HG03378 (cell line): Measurements from ENCODE around the gene PROM1.

Experiments
- ATAC-seq: cut with Tn5 transposase; IDR thresholded peaks from one replicate; pipeline ENCODE4 v1.9.1; 2021; ENCODE audit warnings: mild to moderate bottlenecking, moderate library complexity; ENCODE audit not compliant: unreplicated experiment

The PROM1 gene

DNA sequence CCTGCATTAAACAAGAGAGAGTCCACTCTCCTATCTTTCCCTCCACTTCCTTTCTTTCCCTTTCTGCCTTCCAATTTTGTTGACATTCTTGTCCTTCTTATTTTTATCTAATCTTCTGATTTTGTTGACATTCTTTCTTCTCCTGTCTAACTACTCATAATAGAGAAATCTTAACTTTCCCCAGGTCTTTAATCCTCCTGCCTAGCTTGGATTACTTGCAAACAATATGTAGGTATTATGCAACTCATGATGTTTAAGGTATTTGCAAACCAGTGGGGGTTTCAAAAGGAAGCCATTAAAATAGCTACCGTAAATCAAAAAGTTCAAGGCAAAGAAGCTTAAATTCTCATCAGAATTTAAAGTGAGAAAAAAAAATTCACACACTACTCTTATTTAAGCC lies 53.9 kb downstream of the PROM1 start:
- no peak for ATAC-seq

DNA sequence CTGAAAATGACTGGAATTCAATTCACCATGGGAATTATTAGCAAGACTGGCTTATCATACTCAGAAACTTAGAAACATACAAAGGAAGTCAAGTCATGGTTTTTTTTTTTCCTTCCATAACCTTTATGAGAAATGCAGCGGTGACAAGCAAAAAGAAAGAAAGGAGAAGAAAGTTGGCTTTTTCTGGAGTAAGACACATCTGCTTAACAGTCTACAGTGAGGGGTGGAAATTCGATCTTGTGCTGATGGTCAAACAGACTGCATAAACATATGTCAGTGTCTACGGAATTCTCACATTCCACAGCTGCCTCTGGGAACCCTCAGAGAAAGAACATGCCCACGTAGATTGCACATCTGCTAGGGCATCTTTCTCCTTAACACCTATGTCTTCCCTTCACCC lies 54.6 kb downstream of the PROM1 start:
- no peak for ATAC-seq

DNA sequence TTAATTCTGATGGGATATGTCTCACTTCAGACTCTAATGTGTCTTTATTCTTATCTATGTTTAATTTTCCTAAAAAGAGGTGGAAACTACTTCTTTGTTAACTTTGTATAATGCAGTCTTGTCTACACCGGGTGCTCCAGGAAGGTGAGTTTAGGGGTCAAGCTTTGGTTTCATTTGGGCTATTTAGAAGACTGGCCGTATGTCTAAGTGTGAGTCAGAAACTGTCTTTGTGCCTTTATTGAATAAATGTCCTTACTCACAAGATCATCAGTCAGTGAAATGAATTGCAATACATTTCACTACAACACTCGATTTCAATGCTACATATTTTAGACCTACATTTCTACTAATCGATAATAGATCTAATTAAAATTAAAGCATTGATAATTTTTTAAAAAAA lies 56.2 kb downstream of the PROM1 start:
- ATAC-seq = no peak

DNA sequence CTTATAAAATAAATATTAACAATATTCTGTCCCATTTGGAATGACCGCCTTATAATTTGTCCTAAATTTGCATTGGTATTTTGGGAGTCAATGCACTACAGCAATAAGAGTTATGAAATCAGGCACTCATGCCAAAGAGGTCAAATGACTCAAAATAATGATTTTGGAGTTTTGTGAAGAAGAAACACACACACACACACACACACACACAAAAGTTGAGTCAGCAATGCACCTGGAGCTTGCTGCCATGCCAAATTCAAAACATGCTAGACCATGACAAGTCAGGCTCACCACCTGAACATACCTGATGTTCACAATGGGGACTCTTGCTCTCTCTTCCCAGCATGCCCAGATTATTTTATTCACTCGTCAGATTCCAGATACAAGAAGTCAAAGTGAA lies 56.7 kb downstream of the PROM1 start:
- ATAC-seq = no peak

DNA sequence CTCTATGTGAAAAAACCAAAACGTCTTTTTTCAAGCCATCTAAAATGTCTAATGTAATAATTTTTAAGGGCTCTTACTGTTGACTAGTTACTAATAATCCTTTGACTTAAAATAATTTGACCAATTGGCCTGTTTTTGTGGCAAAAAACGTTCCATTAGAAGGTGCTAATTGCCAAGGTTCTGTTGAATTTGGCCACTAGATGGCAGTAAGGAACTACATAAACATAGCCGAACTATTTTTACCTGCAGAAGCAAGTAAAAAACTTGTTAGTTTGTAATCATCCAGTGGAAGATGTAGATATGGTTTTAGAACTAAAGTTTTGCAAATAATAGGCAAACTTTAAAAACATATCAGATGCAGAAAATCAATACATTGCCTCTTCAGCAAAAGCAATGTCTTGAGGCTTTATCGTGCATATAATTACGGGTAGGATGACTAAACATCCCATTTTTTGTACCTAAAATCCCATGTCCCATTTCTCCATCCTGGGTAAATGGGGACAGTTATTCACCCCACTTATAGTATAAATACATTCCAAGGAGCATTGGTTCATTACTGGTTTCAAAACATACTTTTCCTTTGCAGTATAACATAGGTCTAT lies 57.6 kb downstream of the PROM1 start:
- ATAC-seq = peak; percentile 53

DNA sequence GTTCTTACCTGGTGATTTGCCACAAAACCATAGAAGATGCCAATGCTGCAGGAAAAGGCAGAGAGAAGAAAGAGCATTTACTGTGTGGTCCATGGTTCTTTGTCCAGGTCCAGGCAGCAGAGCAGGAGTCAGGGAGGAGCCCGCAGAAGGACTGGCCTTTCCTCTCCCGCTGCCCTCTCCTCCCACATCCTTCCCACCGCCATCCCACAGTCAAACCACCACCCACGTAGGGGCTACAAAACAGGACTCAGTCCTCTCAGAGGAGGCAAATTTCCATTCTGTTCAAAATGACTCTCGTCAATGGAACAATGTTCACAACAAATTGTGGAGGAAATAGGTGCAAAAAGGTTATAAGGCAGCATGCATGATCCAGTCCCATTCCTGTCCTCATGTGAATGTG lies 58.6 kb downstream of the PROM1 start:
- ATAC-seq = no peak

DNA sequence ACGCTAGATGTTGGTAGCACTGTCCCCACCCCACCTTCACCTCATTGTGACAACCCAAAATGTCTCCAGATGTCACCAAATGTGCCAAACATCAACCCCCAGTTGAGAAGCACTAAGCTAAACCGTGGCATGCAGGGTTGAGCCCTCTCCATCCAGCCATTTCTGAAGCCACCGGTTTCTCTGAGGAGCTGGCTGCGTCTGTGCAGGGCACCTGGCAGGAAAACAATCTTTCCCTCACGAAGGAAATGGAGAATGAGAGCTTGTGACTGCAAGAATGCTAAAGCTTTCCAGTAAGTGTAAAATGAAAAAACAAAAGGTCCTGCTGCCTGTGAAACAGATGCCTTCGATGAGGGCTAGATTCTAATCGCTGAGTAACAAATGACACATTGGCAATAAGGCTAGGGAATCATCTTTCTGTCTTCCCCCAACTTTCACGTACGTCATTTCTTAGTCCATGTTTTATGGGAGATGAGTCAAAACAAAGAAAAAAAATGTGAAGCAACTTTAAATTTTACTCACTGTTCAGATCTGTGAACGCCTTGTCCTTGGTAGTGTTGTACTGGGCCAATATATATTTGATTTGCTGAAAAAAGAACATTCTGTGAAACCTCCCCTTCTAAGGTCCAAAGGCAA lies 59.9 kb downstream of the PROM1 start:
- ATAC-seq = no peak

DNA sequence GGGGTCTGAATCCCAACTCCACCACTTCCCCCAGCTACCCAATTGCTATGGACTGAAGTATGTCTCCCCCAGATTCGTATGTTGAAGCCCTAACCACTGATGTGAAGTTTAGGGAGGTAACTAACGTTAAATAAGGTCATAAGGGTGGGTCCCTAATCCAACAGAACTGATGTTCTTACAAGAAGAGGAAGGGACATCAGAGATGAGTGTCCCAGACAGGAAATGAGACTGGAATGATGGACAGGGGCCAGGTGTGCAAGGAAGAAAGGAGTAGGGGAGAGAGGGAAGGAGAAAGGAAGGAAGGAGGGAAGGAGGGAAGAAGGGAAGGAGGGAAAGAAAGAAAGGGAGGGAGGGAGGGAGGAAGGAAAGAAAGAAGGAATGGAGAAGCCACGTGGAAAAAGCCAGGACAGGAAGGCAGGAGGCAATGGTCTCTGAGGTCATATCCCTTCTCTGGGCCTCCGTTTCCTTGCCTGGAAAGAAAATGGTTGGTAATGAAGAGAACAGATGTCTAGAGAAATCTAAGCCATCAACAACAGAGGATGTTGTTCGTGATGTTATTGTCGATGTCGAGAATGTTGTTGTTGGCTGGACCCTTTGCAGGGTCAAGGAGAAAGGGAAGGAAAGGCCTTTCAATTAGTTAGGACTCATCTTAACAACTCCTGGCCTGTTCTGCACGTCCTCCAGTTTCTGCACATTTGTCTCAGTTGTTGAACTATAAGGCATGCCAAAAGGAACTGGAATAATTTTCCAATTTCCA lies 61.8 kb downstream of the PROM1 start:
- ATAC-seq = no peak

DNA sequence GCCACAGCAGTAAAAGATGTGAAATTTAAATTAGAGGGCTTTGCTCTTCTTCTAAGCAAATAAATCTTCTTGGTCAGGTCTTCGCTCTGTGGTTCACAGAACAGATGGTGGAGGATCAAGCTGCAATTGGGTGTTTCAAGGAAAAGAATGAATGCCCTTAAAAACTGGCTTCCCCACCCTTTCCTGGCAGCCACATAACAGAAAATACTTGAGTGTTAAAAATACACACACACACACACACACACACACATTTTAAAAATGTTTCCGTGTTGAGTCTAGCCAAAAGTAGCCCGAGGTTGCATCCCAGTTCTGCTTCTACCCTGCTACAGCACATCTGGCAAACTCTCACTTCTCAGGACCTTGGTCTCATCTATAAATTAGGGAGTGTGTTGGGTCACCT lies 64.2 kb downstream of the PROM1 start:
- ATAC-seq = no peak

DNA sequence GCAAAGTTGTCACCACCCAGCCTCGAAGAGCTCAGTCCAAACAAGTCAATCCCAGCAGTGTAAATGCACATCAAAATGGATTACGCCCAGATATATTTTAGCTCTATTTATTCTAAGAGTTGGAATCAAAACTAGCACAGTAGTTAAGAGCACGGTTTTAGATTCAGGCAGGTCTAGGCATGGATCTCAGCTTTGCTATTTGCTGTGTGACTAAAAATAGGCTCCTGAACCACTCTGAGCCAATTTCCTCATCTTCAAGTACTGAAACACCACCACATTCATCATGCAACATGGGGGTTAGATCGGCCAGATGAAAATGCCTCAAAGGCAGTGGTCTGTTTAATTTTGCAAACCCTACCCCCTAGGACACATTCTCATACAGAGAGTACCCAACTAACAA lies 65.0 kb downstream of the PROM1 start:
- no peak for ATAC-seq

DNA sequence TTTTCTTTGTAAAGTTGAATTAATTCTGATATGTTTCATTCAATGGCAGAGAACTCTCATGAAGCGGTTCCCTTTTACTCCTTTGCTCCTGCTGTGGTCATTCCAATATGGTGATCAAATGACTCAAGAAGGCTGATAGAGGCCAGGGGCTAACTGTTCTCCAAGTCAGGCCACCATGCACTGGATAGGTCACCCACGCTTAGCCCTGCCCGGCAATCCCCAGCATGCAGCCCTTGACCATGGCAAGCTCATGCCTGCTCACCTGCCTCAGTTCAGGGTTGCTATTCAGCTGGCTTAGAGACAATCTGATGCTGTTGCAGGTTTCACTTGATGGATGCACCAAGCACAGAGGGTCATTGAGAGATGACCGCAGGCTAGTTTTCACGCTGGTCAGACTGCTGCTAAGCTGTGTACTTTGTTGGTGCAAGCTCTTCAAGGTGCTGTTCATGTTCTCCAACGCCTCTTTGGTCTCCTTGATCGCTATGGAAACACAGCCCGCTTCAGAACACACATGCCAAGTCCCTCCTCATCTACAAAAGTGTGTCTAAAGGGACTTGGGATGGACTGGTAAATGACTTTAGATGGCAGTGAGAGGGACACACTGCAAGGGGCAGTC lies 65.7 kb downstream of the PROM1 start:
- ATAC-seq = no peak

DNA sequence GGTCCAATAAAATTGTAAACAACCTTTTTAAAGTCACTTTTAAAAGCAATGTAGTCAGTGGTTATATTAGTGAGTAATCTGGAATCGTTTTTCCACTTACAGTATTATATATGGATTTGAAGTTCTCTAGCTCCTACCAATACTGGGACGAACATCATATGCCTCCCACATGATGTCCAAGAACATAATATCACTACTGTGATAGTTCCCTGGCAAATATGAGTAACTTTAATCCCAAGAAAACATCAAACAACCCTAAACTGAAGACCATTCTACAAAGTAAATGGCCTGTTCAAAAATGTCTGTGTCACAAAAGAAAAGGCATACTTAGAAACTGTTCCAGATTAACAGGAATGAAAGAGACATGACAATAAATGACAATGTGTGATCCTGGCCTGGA lies 67.3 kb downstream of the PROM1 start:
- no peak for ATAC-seq

DNA sequence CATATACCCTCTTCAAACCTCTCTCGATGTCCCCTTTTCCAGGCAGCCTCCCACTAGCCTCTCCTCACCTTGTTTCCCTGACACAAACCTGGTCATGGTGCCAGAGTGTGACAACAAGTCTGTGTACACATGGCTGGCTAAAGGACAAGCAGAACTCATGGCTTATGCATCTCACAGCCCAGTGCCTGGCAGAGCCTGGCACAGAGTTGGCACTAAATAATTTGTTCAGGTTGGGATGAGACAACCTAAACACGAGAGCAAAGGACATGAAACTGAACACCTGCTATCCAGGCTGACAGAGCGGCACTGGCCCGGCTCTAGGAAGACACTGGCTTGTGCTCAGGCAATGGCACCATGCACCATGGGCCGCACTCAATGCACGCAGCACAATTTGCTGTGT lies 72.7 kb downstream of the PROM1 start:
- no peak for ATAC-seq

DNA sequence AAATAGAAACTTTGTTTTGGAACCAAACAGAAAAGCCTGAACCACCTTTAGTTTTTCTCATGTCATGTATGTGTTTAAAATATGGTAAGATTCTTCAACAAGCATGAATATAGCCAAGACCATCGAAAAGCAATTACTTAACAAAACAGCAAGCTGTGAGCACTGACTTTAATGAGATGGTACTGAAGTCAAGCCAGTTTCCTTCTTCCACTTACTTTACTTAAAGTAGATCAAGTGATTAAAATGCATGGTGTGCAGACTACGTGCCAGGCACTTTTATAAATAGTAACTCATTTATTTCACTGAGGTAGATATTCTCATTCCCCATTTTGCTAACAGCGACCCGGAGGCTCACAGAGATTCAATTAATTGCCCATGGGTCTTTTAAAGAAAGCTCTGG lies 74.7 kb downstream of the PROM1 start:
- no peak for ATAC-seq

DNA sequence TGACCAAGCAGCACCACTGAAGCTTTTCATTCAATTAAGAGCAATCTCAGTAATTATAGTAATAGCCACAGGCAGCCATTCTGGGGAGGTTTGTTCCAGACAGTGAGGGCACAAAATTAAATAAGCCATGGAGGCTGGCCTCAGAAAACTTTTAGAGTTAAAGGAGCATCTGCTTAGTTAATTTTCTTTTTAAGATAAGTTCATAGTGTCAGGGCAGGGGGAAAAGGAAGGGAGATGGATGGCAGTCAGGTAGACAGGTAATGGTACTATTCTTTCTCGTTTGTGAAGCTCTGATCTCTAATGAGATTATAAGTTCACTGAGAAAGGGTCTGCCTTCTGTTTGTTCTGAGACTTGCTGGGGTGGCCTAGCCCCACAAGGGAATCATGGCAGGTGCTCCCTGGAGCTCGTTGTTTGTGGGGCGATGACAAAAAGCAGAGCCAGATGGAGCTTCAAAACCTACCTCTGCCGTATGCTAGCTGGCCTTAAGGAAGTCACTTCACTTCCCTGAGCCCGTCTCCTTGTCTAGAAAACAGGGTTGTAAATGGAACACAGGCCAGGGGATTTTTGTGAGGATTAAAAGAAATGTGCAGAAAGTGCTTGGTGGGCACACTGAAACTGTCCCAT lies 76.2 kb downstream of the PROM1 start:
- no peak for ATAC-seq

DNA sequence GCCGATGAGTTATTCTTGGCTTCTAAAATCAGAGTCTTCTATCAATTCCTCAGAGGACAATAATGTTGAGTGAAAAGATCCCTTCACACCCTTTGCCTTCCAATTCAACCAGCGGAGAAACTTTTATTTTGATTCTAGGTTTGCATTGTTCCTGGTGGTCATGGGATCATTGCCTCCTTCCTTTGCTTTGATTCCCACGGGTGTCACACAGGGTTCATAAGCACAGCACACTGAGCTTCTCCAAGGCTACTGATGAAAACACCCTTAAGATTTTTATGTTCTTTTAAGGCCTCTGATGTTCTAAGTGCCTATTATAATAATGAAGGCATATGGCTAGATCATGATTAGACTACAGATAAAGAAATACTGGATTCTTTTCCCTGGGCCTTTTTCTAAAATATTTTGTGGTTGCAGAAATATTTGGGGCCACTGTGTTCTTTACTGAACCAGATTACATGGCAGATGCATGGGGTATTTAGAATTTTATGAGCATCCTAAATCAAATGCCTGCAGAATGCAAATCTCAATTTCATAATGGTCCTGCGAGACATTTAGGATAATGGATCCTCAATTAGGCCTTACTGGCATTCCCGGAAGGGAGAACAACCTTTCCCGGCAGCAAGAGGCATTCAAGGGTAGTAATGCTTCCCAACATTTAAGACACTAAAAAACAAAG lies 76.9 kb downstream of the PROM1 start:
- no peak for ATAC-seq

DNA sequence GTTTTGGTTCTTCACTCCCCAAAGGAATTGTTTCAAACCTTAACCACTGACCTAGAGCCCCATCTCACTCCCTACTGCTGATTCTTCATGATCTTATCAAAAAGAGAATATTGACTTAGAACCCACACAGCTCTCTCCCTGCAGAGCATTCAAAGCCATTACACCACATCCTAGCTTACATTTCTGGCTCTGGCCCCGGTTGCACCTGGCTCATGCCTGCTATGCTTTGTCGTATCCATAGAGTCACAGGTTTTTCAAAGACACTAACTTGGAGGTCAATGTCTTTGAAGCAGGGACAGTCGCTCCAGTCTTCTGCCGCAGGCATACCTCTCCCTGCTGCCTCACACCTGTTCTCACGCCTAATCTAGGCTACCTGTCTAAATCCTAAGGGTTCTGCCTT lies 78.1 kb downstream of the PROM1 start:
- ATAC-seq = no peak

DNA sequence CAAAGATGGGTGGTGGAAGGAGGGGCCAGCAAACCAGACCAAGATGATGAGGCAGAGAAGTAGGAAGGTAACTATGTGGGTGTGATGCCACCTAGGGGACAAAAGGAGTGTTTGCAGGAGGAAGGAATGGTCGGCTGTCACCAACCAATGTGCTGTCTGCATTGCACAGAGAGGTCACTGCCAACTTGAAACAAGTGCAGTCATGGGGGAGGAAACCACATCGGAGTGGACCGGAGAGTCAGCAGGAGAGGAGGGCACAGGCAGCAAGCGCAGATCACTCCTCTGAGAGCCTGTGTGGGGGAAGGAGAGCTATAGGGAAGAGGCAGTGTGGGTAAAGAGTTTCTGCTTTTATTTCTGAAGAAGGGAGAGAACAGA lies 82.4 kb downstream of the PROM1 start:
- ATAC-seq = peak; percentile 96

DNA sequence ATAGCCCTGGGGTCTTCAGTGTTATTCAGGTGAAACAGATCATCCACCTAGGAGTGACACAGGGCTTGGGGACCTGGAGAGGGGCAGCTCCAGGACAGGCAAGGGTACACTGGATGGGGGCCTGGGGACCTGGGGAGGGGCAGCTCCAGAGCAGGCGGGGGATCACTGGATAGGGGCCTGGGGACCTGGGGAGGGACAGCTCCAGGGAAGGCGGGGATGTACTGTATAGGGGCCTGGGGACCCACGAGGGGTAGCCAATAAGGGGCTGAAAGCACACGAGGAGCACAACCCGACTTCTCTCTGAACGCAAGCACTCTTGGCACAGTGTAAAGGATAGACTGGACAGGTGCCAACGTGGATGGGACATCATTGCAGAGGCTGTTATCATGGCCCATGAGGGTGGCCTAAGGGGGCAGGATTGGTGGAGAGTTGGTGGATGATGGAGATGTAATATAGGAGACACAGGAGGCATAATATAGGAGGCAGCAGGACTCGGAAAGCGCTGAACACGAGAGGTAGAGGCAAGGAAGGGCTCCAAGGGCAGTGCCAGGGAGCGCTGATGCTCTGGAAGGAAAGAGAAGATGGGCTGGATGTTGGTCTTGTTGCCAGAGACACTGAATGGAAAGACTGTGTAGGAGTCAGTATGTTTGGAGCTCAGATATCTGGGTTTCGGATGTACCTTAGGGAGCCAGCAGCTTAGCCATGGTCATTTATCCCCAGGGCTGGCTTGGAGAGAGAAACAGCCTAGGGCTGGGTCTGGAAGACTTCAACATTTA lies 82.9 kb downstream of the PROM1 start:
- no peak for ATAC-seq

DNA sequence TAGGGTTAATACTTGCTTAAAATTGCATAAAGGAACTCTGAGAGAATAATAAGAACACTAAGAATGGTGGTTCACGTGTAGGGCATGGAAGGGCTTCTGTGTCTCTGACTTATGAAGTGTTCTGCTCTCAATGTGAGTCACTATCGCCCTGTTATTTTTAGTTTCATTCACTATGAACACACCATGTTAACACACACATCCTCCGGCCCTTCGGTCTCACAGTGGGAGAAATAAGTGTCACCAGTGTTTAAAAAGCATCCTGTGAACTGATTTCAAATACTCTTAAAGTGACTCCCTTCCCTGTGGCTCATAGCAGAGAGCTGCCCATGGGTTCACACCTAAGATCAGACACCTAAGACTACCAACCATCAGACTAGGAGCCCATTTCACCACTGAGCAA lies 87.0 kb downstream of the PROM1 start:
- no peak for ATAC-seq
